Measurements from ENCODE around the gene ZFP36L1. TPM values are rescaled to one million over a fixed set of nuclear protein-coding genes. Genes with fewer than 3 reads are reported as not detected.
A peak's percentile ranks its signal among the peaks of the same experiment; 100 is the strongest.

The ZFP36L1 gene
- total and polyA plus RNA-seq, 2 of the 13 experiments (the other 11 are each of a cell fraction or from before 2014, with no cell fraction given), result 7.4 to 10.2 TPM

DNA sequence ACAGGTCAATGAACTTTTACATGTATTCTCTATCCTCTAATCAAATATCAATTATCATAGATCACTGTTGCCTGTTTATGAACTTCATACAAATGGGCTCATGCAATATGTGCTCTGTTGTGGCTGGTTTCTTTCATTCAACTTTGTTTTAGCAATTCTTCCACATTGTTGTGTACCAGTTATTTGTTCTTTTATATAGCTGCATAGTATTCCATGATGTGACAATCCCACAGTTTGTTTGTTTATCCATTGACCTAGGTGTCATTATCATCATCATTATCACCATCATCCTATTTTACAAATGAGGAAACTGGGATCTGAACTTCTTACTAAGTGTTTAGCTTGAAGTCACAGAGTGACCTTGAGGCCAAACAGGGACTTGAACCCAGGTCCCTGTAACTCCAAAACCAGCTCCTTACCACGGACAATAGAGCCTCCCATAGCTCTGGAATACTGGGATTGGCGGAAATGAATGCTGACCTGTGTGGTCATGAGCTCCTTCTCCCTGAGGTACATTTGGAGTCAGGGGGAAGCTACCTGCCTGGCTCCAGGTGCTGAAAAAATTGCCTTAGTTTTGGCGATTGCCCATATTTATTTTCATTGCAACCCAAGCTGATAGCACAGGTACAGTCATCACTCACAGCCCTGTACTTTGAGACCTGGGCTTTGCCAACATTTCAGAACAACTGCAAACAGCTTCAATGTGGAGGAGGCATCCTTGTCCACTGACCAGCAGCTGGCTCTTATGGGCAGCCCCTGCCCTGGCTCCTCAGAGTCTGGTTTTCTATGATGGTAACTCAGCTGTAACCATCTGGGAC is 9.2 kb downstream of the ZFP36L1 start (continued):
- TF ChIP-seq, protein P1, sequence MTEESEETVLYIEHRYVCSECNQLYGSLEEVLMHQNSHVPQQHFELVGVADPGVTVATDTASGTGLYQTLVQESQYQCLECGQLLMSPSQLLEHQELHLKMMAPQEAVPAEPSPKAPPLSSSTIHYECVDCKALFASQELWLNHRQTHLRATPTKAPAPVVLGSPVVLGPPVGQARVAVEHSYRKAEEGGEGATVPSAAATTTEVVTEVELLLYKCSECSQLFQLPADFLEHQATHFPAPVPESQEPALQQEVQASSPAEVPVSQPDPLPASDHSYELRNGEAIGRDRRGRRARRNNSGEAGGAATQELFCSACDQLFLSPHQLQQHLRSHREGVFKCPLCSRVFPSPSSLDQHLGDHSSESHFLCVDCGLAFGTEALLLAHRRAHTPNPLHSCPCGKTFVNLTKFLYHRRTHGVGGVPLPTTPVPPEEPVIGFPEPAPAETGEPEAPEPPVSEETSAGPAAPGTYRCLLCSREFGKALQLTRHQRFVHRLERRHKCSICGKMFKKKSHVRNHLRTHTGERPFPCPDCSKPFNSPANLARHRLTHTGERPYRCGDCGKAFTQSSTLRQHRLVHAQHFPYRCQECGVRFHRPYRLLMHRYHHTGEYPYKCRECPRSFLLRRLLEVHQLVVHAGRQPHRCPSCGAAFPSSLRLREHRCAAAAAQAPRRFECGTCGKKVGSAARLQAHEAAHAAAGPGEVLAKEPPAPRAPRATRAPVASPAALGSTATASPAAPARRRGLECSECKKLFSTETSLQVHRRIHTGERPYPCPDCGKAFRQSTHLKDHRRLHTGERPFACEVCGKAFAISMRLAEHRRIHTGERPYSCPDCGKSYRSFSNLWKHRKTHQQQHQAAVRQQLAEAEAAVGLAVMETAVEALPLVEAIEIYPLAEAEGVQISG (CRISPR knock-in tag; IDR thresholded peaks at IDR 0.05), result no peak
- TF ChIP-seq MXI1 (IDR thresholded peaks at IDR 0.05; ENCODE audit: borderline replicate concordance, low read depth, low read length) (no peak), FOXO1 (CRISPR knock-in tag; IDR thresholded peaks at IDR 0.05) (peak; percentile 58; the same call in 1 of the 2 replicates), U2AF1 (optimal IDR thresholded peaks at IDR 0.05; ENCODE audit: low read depth, low read length) (peak; percentile 61), ZKSCAN1 (IDR thresholded peaks at IDR 0.05; ENCODE audit: low read length) (no peak), ZNF570 (CRISPR knock-in tag; IDR thresholded peaks at IDR 0.05; ENCODE audit: borderline replicate concordance) (no peak), ZNF850 (CRISPR knock-in tag; conservative IDR thresholded peaks at IDR 0.05) (no peak), MEF2D (CRISPR knock-in tag; IDR thresholded peaks at IDR 0.05) (no peak), HNRNPL (IDR thresholded peaks at IDR 0.05; ENCODE audit: low read depth, low read length) (no peak), ZMAT3 (CRISPR knock-in tag; conservative IDR thresholded peaks at IDR 0.05) (peak; percentile 61; the same call in 1 of the 2 replicates), ZEB1 (IDR thresholded peaks at IDR 0.05; ENCODE audit: insufficient replicate concordance, low read depth) (peak; percentile 91), HNRNPLL (IDR thresholded peaks at IDR 0.05; ENCODE audit: low read depth, low read length, poor library complexity, severe bottlenecking) (no peak), HOXA3 (CRISPR knock-in tag; IDR thresholded peaks at IDR 0.05) (0 out of 2 replicates have a peak, but pooled peaks have one; percentile 16), HMG20B (CRISPR knock-in tag; conservative IDR thresholded peaks at IDR 0.05) (0 out of 2 replicates have a peak, but pooled peaks have one; percentile 48), SRY (CRISPR knock-in tag; IDR thresholded peaks at IDR 0.05) (no peak), REPIN1 (CRISPR knock-in tag; IDR thresholded peaks at IDR 0.05; ENCODE audit: borderline replicate concordance, low read depth) (0 out of 2 replicates have a peak, but pooled peaks have one; percentile 46)
- TF ChIP-seq, protein P2, sequence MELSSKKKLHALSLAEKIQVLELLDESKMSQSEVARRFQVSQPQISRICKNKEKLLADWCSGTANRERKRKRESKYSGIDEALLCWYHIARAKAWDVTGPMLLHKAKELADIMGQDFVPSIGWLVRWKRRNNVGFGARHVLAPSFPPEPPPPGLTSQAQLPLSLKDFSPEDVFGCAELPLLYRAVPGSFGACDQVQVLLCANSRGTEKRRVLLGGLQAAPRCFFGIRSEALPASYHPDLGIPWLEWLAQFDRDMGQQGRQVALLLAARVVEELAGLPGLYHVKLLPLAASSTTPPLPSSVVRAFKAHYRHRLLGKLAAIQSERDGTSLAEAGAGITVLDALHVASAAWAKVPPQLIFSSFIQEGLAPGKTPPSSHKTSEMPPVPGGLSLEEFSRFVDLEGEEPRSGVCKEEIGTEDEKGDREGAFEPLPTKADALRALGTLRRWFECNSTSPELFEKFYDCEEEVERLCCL (CRISPR knock-in tag; IDR thresholded peaks at IDR 0.05; ENCODE audit: borderline replicate concordance), result no peak
- TF ChIP-seq, protein P3, sequence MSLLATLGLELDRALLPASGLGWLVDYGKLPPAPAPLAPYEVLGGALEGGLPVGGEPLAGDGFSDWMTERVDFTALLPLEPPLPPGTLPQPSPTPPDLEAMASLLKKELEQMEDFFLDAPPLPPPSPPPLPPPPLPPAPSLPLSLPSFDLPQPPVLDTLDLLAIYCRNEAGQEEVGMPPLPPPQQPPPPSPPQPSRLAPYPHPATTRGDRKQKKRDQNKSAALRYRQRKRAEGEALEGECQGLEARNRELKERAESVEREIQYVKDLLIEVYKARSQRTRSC (CRISPR knock-in tag; IDR thresholded peaks at IDR 0.05; ENCODE audit: low read depth), result no peak
- TF ChIP-seq, protein P4, sequence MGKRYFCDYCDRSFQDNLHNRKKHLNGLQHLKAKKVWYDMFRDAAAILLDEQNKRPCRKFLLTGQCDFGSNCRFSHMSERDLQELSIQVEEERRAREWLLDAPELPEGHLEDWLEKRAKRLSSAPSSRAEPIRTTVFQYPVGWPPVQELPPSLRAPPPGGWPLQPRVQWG (CRISPR knock-in tag; IDR thresholded peaks at IDR 0.05; ENCODE audit: borderline replicate concordance, low read depth), result no peak
- TF ChIP-seq, protein P5, sequence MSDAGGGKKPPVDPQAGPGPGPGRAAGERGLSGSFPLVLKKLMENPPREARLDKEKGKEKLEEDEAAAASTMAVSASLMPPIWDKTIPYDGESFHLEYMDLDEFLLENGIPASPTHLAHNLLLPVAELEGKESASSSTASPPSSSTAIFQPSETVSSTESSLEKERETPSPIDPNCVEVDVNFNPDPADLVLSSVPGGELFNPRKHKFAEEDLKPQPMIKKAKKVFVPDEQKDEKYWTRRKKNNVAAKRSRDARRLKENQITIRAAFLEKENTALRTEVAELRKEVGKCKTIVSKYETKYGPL (CRISPR knock-in tag; IDR thresholded peaks at IDR 0.05), result no peak
- TF ChIP-seq, protein P6, sequence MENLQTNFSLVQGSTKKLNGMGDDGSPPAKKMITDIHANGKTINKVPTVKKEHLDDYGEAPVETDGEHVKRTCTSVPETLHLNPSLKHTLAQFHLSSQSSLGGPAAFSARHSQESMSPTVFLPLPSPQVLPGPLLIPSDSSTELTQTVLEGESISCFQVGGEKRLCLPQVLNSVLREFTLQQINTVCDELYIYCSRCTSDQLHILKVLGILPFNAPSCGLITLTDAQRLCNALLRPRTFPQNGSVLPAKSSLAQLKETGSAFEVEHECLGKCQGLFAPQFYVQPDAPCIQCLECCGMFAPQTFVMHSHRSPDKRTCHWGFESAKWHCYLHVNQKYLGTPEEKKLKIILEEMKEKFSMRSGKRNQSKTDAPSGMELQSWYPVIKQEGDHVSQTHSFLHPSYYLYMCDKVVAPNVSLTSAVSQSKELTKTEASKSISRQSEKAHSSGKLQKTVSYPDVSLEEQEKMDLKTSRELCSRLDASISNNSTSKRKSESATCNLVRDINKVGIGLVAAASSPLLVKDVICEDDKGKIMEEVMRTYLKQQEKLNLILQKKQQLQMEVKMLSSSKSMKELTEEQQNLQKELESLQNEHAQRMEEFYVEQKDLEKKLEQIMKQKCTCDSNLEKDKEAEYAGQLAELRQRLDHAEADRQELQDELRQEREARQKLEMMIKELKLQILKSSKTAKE (CRISPR knock-in tag; IDR thresholded peaks at IDR 0.05; ENCODE audit: borderline replicate concordance), result no peak

All from HepG2 (cell line).